PC-3 (cell line): Measurements from ENCODE around the gene WDR82.

ENCODE experiments used
- EZH2 ChIP-seq: fragments of 300-600 bp; sonication (generic); IDR thresholded peaks from one replicate; pipeline ENCODE4 v1.6.1; 2017; ENCODE audit warnings: antibody characterized with exemption, mild to moderate bottlenecking, low read length; ENCODE audit not compliant: unreplicated experiment
- EZH2phosphoT487 ChIP-seq: fragments of 300-600 bp; sonication (generic); IDR thresholded peaks from 2 replicates; pipeline ENCODE4 v1.6.1; 2018; ENCODE audit warnings: mild to moderate bottlenecking, antibody characterized with exemption, low read length, borderline replicate concordance
- TF ChIP-seq, protein P1 (sequence below): fragments of 300-600 bp; sonication (generic); conservative IDR thresholded peaks from 2 replicates; pipeline ENCODE4 v1.5.1; 2017; ENCODE audit warnings: antibody characterized with exemption, low read depth, mild to moderate bottlenecking, low read length

DNA sequence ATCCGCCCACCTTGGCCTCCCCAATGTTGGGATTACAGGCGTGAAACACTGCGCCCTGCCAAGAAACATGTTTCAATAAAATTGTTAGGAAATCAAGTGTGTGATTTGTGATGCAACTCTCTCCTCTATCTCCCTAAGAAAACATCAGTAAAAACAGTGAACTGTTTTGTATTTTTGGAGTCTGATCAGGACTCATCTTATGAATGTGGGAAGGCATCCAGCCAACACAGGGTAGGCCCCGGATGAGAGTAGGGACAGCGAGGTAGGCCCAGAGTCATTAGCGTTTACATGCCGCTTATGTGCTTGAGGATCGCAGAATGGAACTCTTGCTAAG is 8.3 kb upstream of the WDR82 start:
- no peak for TF ChIP-seq EZH2
- TF ChIP-seq, protein P1, sequence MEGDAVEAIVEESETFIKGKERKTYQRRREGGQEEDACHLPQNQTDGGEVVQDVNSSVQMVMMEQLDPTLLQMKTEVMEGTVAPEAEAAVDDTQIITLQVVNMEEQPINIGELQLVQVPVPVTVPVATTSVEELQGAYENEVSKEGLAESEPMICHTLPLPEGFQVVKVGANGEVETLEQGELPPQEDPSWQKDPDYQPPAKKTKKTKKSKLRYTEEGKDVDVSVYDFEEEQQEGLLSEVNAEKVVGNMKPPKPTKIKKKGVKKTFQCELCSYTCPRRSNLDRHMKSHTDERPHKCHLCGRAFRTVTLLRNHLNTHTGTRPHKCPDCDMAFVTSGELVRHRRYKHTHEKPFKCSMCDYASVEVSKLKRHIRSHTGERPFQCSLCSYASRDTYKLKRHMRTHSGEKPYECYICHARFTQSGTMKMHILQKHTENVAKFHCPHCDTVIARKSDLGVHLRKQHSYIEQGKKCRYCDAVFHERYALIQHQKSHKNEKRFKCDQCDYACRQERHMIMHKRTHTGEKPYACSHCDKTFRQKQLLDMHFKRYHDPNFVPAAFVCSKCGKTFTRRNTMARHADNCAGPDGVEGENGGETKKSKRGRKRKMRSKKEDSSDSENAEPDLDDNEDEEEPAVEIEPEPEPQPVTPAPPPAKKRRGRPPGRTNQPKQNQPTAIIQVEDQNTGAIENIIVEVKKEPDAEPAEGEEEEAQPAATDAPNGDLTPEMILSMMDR: no peak
- no peak for TF ChIP-seq EZH2phosphoT487
